Measurements from ENCODE around the gene RABGGTB. TPM values are rescaled to one million over a fixed set of nuclear protein-coding genes. Genes with fewer than 3 reads are reported as not detected.
A peak's percentile ranks its signal among the peaks of the same experiment; 100 is the strongest.

The RABGGTB gene
- total RNA-seq, 1 experiment from 2014 or later: 77.9 TPM

GRCh38 chr1:75795703-75796193, 9.7 kb downstream of the RABGGTB start:
- no TSS peak for BruUV-seq (replicated peaks)
- POLR2A ChIA-PET: no interaction called here
- DNase-seq (ENCODE audit: low read depth, low spot score): no peak
- no peak overlapping the region for H3K27ac ChIP-seq (ENCODE audit: low read length)
- peak; percentile 7; the same call in 1 of the 2 replicates for ATAC-seq
- no peaks in the 10 kb centered on the region for H3K9me3 ChIP-seq (ENCODE audit: control insufficient read depth, insufficient read depth, low read depth, low read length)
- peaks cover 10% of the 10 kb centered on the region for H3K4me1 ChIP-seq (ENCODE audit: control insufficient read depth, insufficient read depth, low read length)
- H3K36me3 ChIP-seq (ENCODE audit: control insufficient read depth, insufficient read depth, low read length): peaks cover 45% of the 10 kb centered on the region
- H3K27me3 ChIP-seq (ENCODE audit: control insufficient read depth, insufficient read depth, low read length): no peaks in the 10 kb centered on the region
- H3K4me3 ChIP-seq (ENCODE audit: low read depth in 2 of 2, low read length in 2 of 2): no peak overlapping the region
- in situ Hi-C loops (cut with HindIII; ENCODE audit: low pct_unique_long_range_greater_than_20kb, low sequenced_read_pairs) (no loop called here), intact Hi-C loops (cut with micrococcal nuclease; ENCODE audit: unreplicated experiment) (no loop called here)
- CTCF ChIA-PET: no interaction called here
- TF ChIP-seq REST (IDR thresholded peaks at IDR 0.05; ENCODE audit: insufficient read depth in 1 of 2, low read depth in 2 of 2, low read length in 1 of 2): no peak
- TF ChIP-seq CTCF (IDR thresholded peaks at IDR 0.05): no peak
- no peak for TF ChIP-seq SIN3A (IDR thresholded peaks at IDR 0.05; ENCODE audit: borderline replicate concordance, insufficient read depth, low read depth, low read length)
- TF ChIP-seq POLR2AphosphoS5 (IDR thresholded peaks at IDR 0.05; ENCODE audit: low read depth, low read length): no peak
- TF ChIP-seq TCF7L2 (IDR thresholded peaks at IDR 0.05; ENCODE audit: low read depth, low read length): no peak

GRCh38 chr1:75796376-75797272, 10.6 kb downstream of the RABGGTB start, which contains the start of gene MSH4:
Gene MSH4, plus strand, starts transcription at chr1:75796882. Its CDS starts 104 bp downstream, at chr1:75796986.
- POLR2A ChIA-PET: no interaction called here
- CTCF ChIA-PET: no interaction called here
- Histone ChIP-seq H3K4me3 (ENCODE audit: low read depth in 2 of 2, low read length in 2 of 2) (no peak within 1 kb of the TSS), H3K27me3 (ENCODE audit: control insufficient read depth, insufficient read depth, low read length) (no peaks in the 10 kb centered on the region), H3K9me3 (ENCODE audit: control insufficient read depth, insufficient read depth, low read depth, low read length) (no peaks in the 10 kb centered on the region), H3K36me3 (ENCODE audit: control insufficient read depth, insufficient read depth, low read length) (peaks cover 37% of the 10 kb centered on the region), H3K4me1 (ENCODE audit: control insufficient read depth, insufficient read depth, low read length) (peaks cover 3% of the 10 kb centered on the region; the same call in 1 of the 2 replicates), H3K27ac (ENCODE audit: low read length) (no peak within 1 kb of the TSS)
- in situ Hi-C loops (cut with HindIII; ENCODE audit: low pct_unique_long_range_greater_than_20kb, low sequenced_read_pairs): no loop called here
- TF ChIP-seq REST (IDR thresholded peaks at IDR 0.05; ENCODE audit: insufficient read depth in 1 of 2, low read depth in 2 of 2, low read length in 1 of 2): no peak
- peak; percentile 17 for TF ChIP-seq POLR2AphosphoS5 (IDR thresholded peaks at IDR 0.05; ENCODE audit: low read depth, low read length)
- BruUV-seq (replicated peaks): no TSS peak
- ATAC-seq (peak; percentile 62), DNase-seq (ENCODE audit: low read depth, low spot score) (no peak)
- intact Hi-C loops (cut with micrococcal nuclease; ENCODE audit: unreplicated experiment): no loop called here

All from Panc1 (cell line).